Caco-2 (cell line): Measurements from ENCODE around the gene CCR2. TPM values are rescaled to one million over a fixed set of nuclear protein-coding genes. Genes with fewer than 3 reads are reported as not detected.
"Not testable (repeated sequence)": the region's sequence is repeated elsewhere in the genome, so short reads cannot be mapped to it uniquely, and the experiment has no call there.

Experiments
- BruUV-seq: library from RNA; stranded (reverse); fragments of 400-500 nt; replicated peaks from 2 replicates; lab custom pipeline; 2021; lab: Mats Ljungman, UMichigan
- CTCF ChIA-PET: fragments of 300-600 bp; sonication (Branson Sonifier 250); formaldehyde crosslinking; loops from one replicate; lab custom pipeline; 2022; ENCODE audit warnings: antibody characterized with exemption; lab: Charles Lee
- POLR2A ChIA-PET: fragments of 300-600 bp; sonication (Branson Sonifier 250); formaldehyde crosslinking; loops from one replicate; lab custom pipeline; 2022; ENCODE audit warnings: antibody characterized with exemption; lab: Charles Lee
- DNase-seq, 2 experiments: peaks; one replicate each; pipeline versions ENCODE4 v3.0.0 to v3.0.0-alpha.2; 2020 to 2022
- H3K27me3 ChIP-seq: replicated peaks from 2 replicates; pipeline ENCODE4 v1.6.0; 2011; ENCODE audit warnings: low read length; ENCODE audit not compliant: control insufficient read depth, insufficient read depth
- H3K36me3 ChIP-seq: 2 replicates; pipeline ENCODE4 v1.5.1; 2011; ENCODE audit warnings: low read length; ENCODE audit not compliant: control insufficient read depth, insufficient read depth
- H3K4me1 ChIP-seq: fragments of 250-450 bp; sonication (Bioruptor Pico); 2 replicates; pipeline ENCODE4 v1.5.1; 2020; ENCODE audit warnings: mild to moderate bottlenecking
- H3K4me3 ChIP-seq: 2 replicates; pipeline ENCODE4 v1.5.1; 2011; ENCODE audit warnings: low read depth, mild to moderate bottlenecking, control low read depth, low read length
- H3K9me3 ChIP-seq: fragments of 250-450 bp; sonication (Bioruptor Pico); 2 replicates; pipeline ENCODE4 v1.5.1; 2020; ENCODE audit warnings: mild to moderate bottlenecking, moderate library complexity
- H3K27ac Mint-ChIP-seq: one replicate; pipeline ENCODE4 v1.8.0; 2022; ENCODE audit warnings: mixed read lengths; ENCODE audit not compliant: unreplicated experiment
- H3K27me3 Mint-ChIP-seq: one replicate; pipeline ENCODE4 v1.8.0; 2022; ENCODE audit warnings: mixed read lengths; ENCODE audit not compliant: insufficient read depth, unreplicated experiment
- H3K36me3 Mint-ChIP-seq: one replicate; pipeline ENCODE4 v1.8.0; 2022; ENCODE audit warnings: mild to moderate bottlenecking, mixed read lengths; ENCODE audit not compliant: insufficient read depth, unreplicated experiment
- H3K4me1 Mint-ChIP-seq: one replicate; pipeline ENCODE4 v1.8.0; 2022; ENCODE audit warnings: low read depth, mixed read lengths; ENCODE audit not compliant: unreplicated experiment
- H3K4me3 Mint-ChIP-seq: one replicate; pipeline ENCODE4 v1.8.0; 2022; ENCODE audit warnings: mild to moderate bottlenecking, moderate library complexity, mixed read lengths; ENCODE audit not compliant: unreplicated experiment
- H3K9me3 Mint-ChIP-seq: one replicate; pipeline ENCODE4 v1.8.0; 2022; ENCODE audit warnings: mixed read lengths; ENCODE audit not compliant: unreplicated experiment
- CTCF ChIP-seq, 2 experiments: fragments of 200-600 bp in 1 of 2; IDR thresholded peaks; 1 replicate in 1 of 2; 2 replicates in 1 of 2; pipeline versions ENCODE4 v1.5.1 to v1.8.0; 2011 to 2022; ENCODE audit warnings: antibody characterized with exemption in 1 of 2, control low read depth in 1 of 2, inconsistent platforms in 1 of 2, low read depth in 1 of 2, low read length in 1 of 2, mild to moderate bottlenecking in 1 of 2, moderate library complexity in 1 of 2; ENCODE audit not compliant: insufficient read depth in 1 of 2, severe bottlenecking in 1 of 2, unreplicated experiment in 1 of 2
- intact Hi-C: fragments of 100-400 bp; cut with micrococcal nuclease; formaldehyde crosslinking; loops from one replicate; pipeline ENCODE4 v1.10.0; 2022; ENCODE audit not compliant: unreplicated experiment
- total RNA-seq: library from RNA; stranded (reverse); gene quantifications from 2 replicates; pipeline ENCODE4 v1.2.3, GENCODE V29; 2022

The CCR2 gene
- total RNA-seq, 1 experiment from 2014 or later = not detected

- CTCF ChIA-PET = no interaction called here
- Histone ChIP-seq H3K4me1 (no peaks in the 10 kb centered on the region), H3K4me3 (no peak overlapping the region), H3K27me3 (no peaks in the 10 kb centered on the region), H3K9me3 (0 out of 2 replicates have a peak, but pooled peaks cover 4% of the 10 kb centered on the region), H3K36me3 (no peaks in the 10 kb centered on the region)
- TF ChIP-seq CTCF (IDR thresholded peaks at IDR 0.05; ENCODE audit: insufficient read depth in 1 of 2, low read depth in 1 of 2, low read length in 1 of 2, severe bottlenecking in 1 of 2, unreplicated experiment in 1 of 2) = no peak
- BruUV-seq = no TSS peak
- POLR2A ChIA-PET = no interaction called here
- intact Hi-C loops = no loop called here
- H3K27ac Mint-ChIP-seq = no peak overlapping the region
- H3K9me3 Mint-ChIP-seq = peaks cover 29% of the 10 kb centered on the region
- DNase-seq = no peak
- H3K4me3 Mint-ChIP-seq = no peak overlapping the region
- peaks cover 3% of the 10 kb centered on the region for H3K27me3 Mint-ChIP-seq
- H3K4me1 Mint-ChIP-seq = no peaks in the 10 kb centered on the region
- no peaks in the 10 kb centered on the region for H3K36me3 Mint-ChIP-seq
Measured at GRCh38 chr3:46321461-46322104, 32.3 kb upstream of the CCR2 start.

- DNase-seq = no peak
- ChIA-PET POLR2A (no interaction called here), CTCF (interaction anchor here (0.6 kb wide), 1 partner anchor 500 kb away, joined by 3 read pairs; no protein-coding TSS in a partner anchor)
- Histone ChIP-seq H3K4me3 (no peak overlapping the region), H3K27me3 (no peaks in the 10 kb centered on the region), H3K9me3 (0 out of 2 replicates have a peak, but pooled peaks cover 4% of the 10 kb centered on the region), H3K36me3 (no peaks in the 10 kb centered on the region), H3K4me1 (no peaks in the 10 kb centered on the region)
- Mint-ChIP-seq H3K27me3 (peaks cover 3% of the 10 kb centered on the region), H3K4me3 (no peak overlapping the region), H3K27ac (no peak overlapping the region), H3K36me3 (no peaks in the 10 kb centered on the region), H3K4me1 (no peaks in the 10 kb centered on the region), H3K9me3 (peaks cover 10% of the 10 kb centered on the region)
- intact Hi-C loops = no loop called here
- TF ChIP-seq CTCF (IDR thresholded peaks at IDR 0.05; ENCODE audit: insufficient read depth in 1 of 2, low read depth in 1 of 2, low read length in 1 of 2, severe bottlenecking in 1 of 2, unreplicated experiment in 1 of 2) = no peak
- BruUV-seq = no TSS peak
Measured at GRCh38 chr3:46324036-46324435, 29.9 kb upstream of the CCR2 start.

- no peak overlapping the region for H3K27ac Mint-ChIP-seq
- no peak overlapping the region for H3K4me3 Mint-ChIP-seq
- BruUV-seq = no TSS peak
- H3K36me3 Mint-ChIP-seq = no peaks in the 10 kb centered on the region
- H3K4me3 ChIP-seq = no peak overlapping the region
- no peak for TF ChIP-seq CTCF (IDR thresholded peaks at IDR 0.05; ENCODE audit: insufficient read depth in 1 of 2, low read depth in 1 of 2, low read length in 1 of 2, severe bottlenecking in 1 of 2, unreplicated experiment in 1 of 2)
- H3K9me3 Mint-ChIP-seq = peaks cover 10% of the 10 kb centered on the region
- H3K9me3 ChIP-seq = no peaks in the 10 kb centered on the region
- no peaks in the 10 kb centered on the region for H3K4me1 Mint-ChIP-seq
- peaks cover 3% of the 10 kb centered on the region for H3K27me3 Mint-ChIP-seq
- H3K4me1 ChIP-seq = no peaks in the 10 kb centered on the region
- DNase-seq = no peak
- H3K36me3 ChIP-seq = no peaks in the 10 kb centered on the region
- POLR2A ChIA-PET = no interaction called here
- CTCF ChIA-PET = no interaction called here
- intact Hi-C loops = no loop called here
- H3K27me3 ChIP-seq = no peaks in the 10 kb centered on the region
Measured at GRCh38 chr3:46325645-46326300, 28.1 kb upstream of the CCR2 start.

GRCh38 chr3:46330676-46331075 is 23.2 kb upstream of the CCR2 start:
- H3K9me3 ChIP-seq, CTCF ChIA-PET, H3K4me1 Mint-ChIP-seq, H3K27ac Mint-ChIP-seq, intact Hi-C loops, H3K27me3 Mint-ChIP-seq, H3K4me3 Mint-ChIP-seq, H3K36me3 ChIP-seq, BruUV-seq, POLR2A ChIA-PET, H3K4me3 ChIP-seq, DNase-seq, H3K27me3 ChIP-seq, H3K36me3 Mint-ChIP-seq: not testable (repeated sequence)
- peaks cover 11% of the 10 kb centered on the region for H3K4me1 ChIP-seq
- peaks cover 17% of the 10 kb centered on the region for H3K9me3 Mint-ChIP-seq
